DMS153 treated with DMSO at 0.1 percent for 48 hours (cell line): ENCODE results near the gene AGFG2.
A peak's percentile ranks its signal among the peaks of the same experiment; 100 is the strongest.
"Not testable (repeated sequence)": the region's sequence is repeated elsewhere in the genome, so short reads cannot be mapped to it uniquely, and the experiment has no call there.

Source experiments
- DNase-seq: peaks from one replicate; lab custom pipeline; 2025; ENCODE audit not compliant: unreplicated experiment; lab: John Stamatoyannopoulos, UW

Gene AGFG2

GRCh38 chr7:100548446-100548845 is 9.4 kb downstream of the AGFG2 start:
- not testable (repeated sequence) for DNase-seq

DNA sequence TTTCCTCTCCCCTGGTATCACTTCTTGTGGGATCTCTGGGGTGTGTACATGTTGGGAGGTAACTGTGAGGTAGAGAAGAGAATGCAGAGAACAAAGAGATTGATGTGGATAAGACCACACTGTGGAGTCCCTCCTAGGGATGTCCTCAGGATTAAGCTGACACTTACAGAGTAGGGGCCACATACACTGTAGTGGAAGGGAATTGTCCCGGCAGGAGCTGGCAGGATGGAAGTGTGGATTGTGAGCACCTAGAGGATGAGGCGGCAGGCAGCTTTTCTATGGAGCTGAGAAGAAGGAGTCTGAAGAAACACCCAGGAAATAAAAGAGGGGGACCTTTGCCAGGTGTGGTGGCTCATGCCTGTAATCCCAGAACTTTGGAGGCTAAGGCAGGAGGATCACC is 13.5 kb downstream of the AGFG2 start:
- no peak for DNase-seq

DNA sequence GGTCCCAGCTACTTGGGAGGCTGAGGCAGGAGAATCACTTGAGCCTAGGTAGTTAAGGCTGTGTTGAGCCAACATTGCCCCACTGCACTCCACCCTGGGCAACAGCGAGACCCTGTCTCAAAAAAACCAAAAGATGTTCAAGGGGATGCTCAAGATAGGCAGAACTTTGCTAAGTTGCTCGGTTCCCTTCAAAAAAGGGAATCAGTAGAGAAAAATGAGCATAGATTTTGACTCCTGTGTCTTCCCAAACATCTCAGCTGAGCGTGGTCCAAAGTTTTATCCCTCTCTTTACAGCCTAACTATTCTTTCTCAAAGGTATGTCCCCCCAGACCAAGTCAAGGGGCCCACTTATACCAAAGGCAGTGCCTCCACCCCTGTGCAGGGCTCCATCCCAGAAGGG is 14.0 kb downstream of the AGFG2 start:
- no peak for DNase-seq

GRCh38 chr7:100555701-100556100 is 16.7 kb downstream of the AGFG2 start:
- DNase-seq: no peak

GRCh38 chr7:100556541-100556940 is 17.5 kb downstream of the AGFG2 start:
- DNase-seq: no peak

DNA sequence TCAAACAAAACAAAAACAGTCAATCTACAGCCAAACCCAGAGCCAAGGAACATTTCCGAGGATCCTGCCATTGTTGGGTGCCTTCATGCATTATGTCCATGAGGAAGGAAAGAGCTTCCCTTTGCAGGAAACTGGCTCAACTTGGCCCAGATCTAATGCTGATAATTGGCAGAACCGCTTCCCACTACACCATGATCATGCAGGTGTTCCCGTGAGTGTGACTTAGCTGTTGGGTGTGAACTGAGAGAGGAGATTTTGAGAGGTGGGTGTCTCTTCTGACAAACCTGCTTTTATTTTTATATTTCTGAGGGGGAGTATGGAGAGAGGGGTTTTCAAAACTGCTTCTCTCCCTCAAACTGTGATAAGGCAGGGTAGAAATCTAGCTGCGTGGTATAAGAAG is 20.1 kb downstream of the AGFG2 start:
- DNase-seq: no peak

DNA sequence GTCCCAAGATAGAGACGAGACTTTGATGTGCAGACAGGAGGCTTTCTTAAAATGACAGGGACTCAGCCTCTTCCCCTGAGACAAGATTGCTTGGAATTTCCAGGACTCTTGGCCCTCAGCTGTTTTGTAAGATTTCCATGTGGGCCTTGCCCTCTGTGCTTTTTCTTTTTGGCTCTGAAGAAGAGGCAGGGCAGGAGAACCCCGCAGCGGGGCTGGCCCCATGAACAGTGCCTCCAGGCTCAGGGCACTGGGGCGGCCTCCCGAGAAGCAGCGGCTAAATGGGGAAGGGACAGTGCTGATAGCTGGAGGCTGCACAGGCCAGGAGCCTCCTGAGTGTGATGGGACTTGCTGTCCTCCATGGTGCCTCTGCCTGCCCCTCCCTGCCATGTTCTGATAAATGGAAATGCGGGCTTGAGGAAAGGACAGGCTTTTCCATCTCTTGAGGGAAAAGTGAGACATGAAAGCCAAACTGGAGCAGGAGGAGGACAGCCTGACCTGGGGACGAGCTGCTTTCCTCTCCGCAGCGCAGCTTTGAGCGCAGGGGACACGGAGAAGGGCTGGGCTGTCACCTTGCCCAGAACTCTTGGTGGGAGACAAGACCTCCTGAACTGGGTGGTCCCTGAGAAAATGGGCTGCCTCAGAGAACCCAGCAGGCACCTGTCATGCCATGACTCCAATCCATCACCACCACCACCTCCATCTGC is 22.6 kb downstream of the AGFG2 start:
- DNase-seq: no peak

DNA sequence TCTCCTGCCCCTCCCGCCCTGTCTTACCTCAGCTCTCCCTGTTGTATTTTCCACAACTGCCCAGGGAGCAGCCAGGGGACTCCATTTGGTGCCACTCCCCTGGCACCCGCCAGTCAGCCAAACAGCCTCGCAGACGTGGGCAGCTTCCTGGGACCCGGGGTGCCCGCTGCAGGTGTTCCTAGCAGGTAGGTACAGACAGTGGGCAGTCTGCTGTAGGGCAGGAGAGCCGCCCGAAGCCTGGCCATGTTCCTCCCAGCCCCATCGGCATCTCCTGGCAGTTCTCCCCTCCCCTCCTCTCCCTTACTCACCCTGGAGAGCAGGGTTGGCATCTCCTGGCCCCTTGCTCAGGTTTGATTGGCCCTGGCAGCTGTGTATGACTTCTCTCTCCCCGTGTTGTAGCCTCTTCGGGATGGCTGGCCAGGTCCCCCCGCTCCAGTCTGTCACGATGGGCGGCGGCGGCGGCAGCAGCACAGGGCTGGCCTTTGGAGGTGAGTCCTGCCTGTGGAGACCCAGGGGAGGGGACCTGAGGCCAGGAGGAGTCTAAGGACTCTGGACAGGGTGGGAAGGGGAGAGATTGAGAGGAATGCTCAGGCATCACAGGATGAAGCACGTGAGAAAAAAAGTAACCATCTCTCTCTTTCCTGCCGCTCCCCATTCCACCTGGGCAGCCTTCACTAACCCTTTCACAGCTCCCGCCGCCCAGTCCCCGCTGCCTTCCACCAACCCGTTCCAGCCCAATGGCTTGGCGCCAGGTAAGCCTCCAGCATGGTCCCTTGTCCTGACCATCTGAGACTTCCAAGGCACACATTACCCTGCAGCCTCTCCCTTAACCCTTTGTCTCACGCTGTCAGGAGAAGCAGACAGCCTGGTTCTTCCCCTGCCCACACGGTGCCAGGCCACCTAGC is 23.4 kb downstream of the AGFG2 start:
- DNase-seq: no peak

DNA sequence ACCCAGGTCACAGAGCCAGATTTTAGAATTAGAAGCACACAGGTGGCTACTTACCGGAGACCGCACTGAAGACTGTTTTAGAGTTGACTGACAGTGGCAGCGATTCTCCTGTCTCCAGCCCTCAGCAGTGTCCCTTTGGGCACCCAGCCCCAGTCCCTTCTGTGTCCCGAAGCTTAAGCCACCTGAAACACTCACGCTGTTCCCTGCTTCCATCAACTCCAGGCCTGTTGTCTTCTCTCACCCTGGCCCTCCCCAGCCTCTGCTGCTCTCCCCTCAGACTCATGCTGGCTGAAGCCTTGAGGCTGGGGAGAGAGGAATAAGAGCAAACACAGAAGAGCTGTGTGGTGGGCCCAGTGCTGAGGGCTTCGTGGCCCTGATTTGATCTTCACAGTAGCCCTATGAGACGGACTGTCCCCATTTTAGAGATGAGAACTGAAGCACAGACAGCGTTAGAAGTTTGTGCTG is 24.1 kb downstream of the AGFG2 start:
- no peak for DNase-seq

DNA sequence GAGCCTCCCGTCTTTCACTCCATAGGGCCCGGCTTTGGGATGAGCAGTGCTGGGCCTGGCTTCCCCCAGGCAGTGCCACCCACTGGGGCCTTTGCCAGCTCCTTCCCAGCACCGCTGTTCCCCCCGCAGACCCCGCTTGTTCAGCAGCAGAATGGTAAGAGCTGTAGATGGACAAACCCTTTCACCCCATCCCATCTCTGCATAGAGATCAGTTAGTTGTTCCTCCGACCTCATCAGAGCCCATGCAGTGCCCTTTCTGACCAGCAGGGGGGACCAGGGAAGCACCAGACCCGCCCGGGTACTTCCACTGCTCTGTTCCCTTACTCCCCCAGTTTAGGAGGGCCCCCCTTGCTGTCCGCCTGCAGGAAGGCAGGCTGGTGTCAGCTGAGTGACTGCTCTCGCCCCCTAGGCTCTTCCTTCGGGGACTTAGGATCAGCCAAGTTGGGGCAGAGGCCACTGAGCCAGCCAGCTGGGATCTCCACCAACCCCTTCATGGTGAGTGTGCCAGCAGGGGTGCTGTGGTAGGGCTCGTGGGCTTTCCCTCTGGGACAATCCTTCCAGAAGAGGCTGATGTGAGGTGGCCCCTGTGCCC is 24.9 kb downstream of the AGFG2 start:
- no peak for DNase-seq

DNA sequence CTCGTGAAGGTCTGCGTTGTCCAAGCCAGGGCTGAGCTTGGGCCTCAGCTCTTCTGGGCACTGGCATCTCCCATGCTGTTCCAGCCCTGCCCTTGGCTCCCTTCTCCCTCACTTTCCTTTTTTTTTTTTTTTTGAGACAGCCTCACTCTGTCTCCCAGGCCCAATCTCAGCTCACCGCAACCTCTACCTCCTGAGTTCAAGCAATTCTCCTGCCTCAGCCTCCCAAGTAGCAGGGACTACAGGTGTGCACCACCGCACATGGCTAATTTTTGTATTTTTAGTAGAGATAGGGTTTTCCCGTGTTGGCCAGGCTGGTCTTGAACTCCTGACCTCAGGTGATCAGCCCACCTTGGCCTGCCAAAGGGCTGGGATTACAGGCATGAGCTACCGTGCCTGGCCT is 25.4 kb downstream of the AGFG2 start:
- DNase-seq: not testable (repeated sequence)

GRCh38 chr7:100565133-100565571 is 26.1 kb downstream of the AGFG2 start:
- no peak for DNase-seq

- no peak for DNase-seq
These were observed 27.1 kb downstream of the AGFG2 start for GRCh38 chr7:100566018-100566531.

DNA sequence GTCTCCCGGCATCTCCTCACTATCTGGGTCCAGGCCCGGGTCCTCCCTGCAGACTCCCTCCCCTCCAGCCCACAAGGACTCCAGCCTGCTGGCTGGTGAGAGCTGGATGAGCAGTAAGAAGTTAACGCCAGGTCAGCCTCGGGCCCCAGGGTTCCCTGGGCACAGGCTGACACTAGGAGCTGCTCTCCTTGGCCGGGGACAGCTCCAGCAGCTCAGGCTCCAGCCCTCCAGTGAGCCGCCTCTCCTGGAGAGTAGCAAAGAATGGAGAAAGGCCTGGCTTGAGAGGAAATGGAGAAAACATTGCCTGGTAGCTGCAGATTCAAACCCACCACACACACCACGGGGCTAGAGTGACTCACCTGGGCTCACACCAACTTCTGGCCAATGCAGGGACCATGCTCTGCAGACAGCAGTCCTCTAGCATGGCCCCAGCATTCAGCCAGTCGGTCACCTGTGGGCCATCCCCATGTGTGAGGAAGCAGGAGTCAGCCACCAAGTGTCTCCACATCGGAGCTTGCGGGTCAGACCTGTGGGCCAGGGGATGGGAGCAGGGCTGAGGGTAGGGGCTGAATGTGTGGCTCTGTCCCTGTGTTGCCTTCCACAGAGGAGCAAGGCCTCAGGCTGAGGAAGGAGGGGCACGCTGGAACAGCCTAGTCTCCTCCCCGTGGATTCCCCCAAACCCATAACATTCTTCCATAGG is 28.2 kb downstream of the AGFG2 start:
- DNase-seq: no peak

GRCh38 chr7:100567751-100568175 is 28.8 kb downstream of the AGFG2 start:
- no peak for DNase-seq

DNA sequence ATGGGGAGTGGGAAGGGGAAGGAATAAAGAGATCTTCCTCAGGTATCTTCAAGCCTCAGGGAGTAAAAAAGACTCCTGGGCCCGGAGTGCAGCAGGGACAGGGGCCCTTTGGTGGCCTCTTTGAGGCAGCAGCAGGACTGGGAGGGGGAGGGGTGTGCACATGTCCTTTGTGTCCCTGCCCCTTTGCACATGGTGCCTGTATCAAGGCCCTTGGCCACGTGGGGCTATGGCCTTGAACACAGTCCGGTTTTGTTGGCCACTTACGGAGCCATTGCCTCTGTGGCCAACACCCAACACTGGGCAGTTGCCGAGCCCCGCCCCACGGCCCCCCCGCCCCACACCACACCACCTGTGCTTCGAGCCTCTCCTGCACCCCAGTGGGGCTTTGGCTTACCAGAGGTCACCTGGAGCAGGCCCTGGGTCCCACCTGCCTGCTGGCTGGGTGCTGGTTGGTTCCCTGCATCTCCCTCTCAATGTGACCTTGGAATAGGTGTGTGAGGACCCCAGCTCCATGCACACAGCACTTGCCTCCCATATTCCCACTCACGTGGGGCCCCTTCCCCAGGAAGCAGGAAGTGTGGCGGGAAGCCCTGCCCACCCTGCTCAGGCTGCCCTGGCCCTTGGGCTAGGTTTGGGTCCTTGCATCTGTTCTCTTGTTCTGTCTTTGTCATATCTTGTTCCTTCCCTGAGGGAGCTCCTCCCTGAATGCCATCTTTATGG is 29.3 kb downstream of the AGFG2 start:
- DNase-seq: no peak

DNA sequence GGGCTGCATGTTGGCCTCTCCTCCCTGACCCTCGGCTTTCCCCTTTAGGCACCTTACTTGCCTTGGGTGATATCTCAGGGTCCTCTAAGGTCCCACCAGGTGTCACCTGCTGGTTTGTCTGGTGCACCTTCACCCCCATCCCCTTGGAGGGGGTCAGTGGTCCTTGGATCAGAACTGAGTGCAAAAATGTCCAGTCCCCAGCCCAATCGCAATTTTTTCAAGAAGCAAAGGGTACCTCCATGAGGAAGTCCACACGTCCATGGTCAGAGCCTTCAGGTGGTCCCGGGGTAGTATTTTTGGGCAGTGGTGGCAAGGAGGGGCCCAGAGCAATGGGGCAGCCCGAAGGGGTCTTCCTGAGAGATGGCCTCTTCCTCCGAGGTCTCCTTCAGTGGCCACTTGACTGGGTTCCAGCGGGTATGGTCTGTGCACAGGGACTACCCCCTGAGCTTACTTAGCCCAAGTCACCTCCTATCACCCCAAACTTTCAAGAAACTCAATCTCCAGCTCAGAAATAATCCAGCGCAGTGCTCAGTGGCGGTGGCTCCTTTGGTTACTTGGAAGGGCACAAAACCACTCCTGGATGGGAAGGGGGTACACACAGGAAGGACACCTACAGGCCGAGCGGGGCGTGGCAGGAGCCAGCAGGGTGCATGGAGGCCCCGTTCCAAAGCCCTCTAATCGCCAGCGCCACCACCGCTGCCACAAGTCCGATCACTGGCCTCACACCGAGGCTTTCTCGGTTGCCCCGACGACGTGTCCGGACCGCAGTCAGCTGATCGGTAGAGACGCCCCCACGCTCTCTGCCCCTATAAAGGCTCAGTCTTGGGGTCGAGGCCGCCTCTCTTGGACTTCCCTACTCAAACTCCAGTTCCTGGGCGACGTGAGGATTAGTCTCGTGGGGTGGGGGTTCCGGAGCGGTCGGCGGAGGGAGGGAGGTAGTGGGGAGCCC is 30.2 kb downstream of the AGFG2 start:
- DNase-seq: peak; percentile 45

- no peak for DNase-seq
These were observed 32.2 kb downstream of the AGFG2 start for GRCh38 chr7:100570954-100571828.
